Kidney epithelial cell (primary cell): ENCODE measurements around the gene LY6G5B. TPM values are rescaled to one million over a fixed set of nuclear protein-coding genes. Genes with fewer than 3 reads are reported as not detected.
"Not testable (repeated sequence)": the region's sequence is repeated elsewhere in the genome, so short reads cannot be mapped to it uniquely, and the experiment has no call there.

Experiments used
- DNase-seq: peaks from one replicate; pipeline ENCODE4 v3.0.0-alpha.2; 2010; ENCODE audit warnings: low read depth
- H3K27me3 ChIP-seq: 2 replicates; pipeline ENCODE4 v1.6.0; 2011; ENCODE audit warnings: low read length; ENCODE audit not compliant: control insufficient read depth, insufficient read depth
- H3K36me3 ChIP-seq: 2 replicates; pipeline ENCODE4 v1.5.1; 2011; ENCODE audit warnings: low read length; ENCODE audit not compliant: control insufficient read depth, insufficient read depth
- H3K4me3 ChIP-seq: 2 replicates; pipeline ENCODE4 v1.5.1; 2011; ENCODE audit warnings: low read depth, mild to moderate bottlenecking, control low read depth, low read length
- total RNA-seq: library from RNA; depleted of rRNA; stranded (reverse); fragments of >200 nt; gene quantifications from 2 replicates; pipeline ENCODE4 v1.2.3, GENCODE V29; 2015
- TF ChIP-seq, protein P1 (sequence below): IDR thresholded peaks from 2 replicates; pipeline ENCODE4 v1.5.1; 2011; ENCODE audit warnings: mild to moderate bottlenecking, moderate library complexity, low read length, control low read depth, inconsistent platforms; ENCODE audit not compliant: insufficient read depth, poor library complexity, severe bottlenecking

Gene LY6G5B
- total RNA-seq, 1 donor from 2014 or later: 2.8 TPM

DNA sequence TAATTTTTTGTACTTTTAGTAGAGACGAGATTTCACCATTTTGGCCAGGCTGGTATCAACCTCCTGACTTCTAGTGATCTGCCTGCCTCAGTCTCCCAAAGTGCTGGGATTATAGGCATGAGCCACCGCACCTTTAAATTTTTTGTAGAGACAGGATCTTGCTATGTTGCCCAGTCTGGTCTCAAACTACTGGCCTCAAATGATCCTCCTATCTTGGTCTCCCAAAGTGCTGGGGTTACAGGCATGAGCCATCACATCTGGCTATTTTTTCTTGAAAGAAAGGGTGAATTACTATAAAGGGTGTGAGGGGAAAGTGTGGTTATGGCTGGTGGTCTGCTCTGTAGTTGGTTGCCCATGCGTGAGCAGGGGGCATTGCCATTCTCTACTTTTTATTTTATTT, 38.4 kb downstream of the LY6G5B start:
- no peak for DNase-seq
- TF ChIP-seq, protein P1, sequence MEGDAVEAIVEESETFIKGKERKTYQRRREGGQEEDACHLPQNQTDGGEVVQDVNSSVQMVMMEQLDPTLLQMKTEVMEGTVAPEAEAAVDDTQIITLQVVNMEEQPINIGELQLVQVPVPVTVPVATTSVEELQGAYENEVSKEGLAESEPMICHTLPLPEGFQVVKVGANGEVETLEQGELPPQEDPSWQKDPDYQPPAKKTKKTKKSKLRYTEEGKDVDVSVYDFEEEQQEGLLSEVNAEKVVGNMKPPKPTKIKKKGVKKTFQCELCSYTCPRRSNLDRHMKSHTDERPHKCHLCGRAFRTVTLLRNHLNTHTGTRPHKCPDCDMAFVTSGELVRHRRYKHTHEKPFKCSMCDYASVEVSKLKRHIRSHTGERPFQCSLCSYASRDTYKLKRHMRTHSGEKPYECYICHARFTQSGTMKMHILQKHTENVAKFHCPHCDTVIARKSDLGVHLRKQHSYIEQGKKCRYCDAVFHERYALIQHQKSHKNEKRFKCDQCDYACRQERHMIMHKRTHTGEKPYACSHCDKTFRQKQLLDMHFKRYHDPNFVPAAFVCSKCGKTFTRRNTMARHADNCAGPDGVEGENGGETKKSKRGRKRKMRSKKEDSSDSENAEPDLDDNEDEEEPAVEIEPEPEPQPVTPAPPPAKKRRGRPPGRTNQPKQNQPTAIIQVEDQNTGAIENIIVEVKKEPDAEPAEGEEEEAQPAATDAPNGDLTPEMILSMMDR: no peak
- Histone ChIP-seq H3K36me3 (no peaks in the 10 kb centered on the region), H3K27me3 (peaks cover 3% of the 10 kb centered on the region), H3K4me3 (no peak overlapping the region)

DNA sequence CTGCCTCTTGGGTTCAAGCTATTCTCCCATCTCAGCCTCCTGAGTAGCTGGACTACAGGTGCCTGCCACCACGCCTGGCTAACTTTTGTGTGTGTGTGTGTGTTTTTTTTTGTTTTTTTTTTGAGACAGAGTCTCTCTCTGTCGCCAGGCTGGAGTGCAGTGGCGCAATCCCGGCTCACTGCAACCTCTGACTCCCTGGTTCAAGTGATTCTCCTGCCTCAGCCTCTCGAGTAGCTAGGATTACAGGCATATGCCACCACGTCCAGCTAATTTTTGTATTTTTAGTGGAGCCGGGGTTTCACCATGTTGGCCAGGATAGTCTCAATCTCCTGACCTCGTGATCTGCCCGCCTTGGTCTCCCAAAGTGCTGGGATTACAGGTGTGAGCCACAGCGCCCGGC, 39.4 kb downstream of the LY6G5B start:
- not testable (repeated sequence) for DNase-seq, H3K36me3 ChIP-seq, H3K4me3 ChIP-seq, H3K27me3 ChIP-seq

DNA sequence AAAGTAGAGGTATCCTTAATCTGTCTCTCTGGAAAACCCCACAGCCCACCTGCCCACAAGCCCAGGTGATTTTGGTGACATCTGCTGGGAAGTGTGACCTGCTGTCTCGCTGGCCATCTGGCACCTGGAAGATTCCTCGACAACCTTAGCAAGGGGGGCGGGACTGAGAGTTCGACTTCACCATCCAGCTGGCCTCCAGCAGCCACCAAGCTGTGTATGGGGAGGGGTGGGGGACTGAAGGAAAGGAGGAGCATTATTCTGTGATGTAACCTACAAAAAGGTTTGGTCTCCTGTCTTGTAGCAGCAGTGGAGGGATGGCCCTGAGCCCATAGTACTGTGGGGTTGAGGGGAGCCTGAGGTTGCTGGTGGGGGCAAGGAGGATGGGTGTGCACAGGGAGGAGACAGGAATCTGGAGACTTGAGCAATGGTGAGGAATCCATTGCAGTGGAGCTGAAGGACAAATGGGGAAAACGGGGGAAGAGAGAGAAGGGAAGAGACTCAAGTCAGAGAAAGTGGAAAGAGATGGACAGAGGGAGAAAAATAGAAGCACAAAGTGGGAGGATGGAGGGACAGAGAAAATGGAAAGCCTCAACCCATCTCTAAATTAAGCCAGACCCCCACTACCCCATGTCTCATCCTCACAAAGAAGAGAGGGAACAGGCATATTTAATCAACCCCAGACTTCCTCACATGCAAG, 40.9 kb downstream of the LY6G5B start:
- peaks cover 7% of the 10 kb centered on the region for H3K27me3 ChIP-seq
- no peak for DNase-seq
- TF ChIP-seq, protein P1: no peak
- H3K4me3 ChIP-seq: no peak overlapping the region
- no peaks in the 10 kb centered on the region for H3K36me3 ChIP-seq

DNA sequence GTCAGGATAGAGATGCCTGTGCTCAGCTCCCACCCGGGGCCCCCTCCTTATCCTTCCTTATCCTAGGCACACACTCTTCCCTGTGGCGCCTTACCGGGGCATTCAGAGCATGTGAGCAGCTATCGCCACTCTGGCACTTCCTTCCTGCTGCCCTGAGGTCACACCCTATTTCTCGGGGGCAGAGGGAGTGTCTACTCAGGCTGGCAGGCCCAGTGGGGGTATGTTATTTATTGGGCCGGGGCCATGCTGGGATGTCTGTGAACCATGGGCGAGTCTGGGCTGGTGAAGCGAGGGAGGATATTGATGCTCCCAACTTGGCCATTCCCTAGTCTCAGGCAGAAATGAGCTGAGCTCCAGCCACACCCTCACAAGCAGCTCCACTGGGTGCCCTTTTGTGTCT, 41.5 kb downstream of the LY6G5B start:
- Histone ChIP-seq H3K36me3 (no peaks in the 10 kb centered on the region), H3K4me3 (no peak overlapping the region), H3K27me3 (peaks cover 7% of the 10 kb centered on the region)
- TF ChIP-seq, protein P1: no peak
- no peak for DNase-seq

DNA sequence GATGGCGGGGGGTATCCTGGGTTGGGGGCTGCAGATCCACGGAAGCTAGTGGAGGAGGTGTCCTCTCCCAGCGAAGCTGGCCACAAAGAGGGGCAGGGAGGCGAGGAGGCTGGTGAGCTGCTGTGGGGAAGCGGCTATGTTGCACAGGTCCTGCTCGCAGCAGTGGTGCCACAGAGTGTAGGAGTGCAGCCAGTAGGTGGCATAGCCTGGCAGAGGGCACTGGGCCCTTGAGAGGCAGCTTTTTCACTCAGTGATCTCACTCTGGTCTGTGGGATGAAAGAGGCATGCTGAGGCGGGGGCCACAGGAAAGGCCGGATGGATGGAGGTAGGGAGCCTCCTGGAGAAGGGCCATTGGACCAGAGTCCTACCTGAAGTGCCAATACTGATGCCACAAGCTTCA, 42.5 kb downstream of the LY6G5B start:
- Histone ChIP-seq H3K36me3 (no peaks in the 10 kb centered on the region), H3K4me3 (no peak overlapping the region), H3K27me3 (peaks cover 7% of the 10 kb centered on the region)
- TF ChIP-seq, protein P1: peak; percentile 37
- DNase-seq: no peak

DNA sequence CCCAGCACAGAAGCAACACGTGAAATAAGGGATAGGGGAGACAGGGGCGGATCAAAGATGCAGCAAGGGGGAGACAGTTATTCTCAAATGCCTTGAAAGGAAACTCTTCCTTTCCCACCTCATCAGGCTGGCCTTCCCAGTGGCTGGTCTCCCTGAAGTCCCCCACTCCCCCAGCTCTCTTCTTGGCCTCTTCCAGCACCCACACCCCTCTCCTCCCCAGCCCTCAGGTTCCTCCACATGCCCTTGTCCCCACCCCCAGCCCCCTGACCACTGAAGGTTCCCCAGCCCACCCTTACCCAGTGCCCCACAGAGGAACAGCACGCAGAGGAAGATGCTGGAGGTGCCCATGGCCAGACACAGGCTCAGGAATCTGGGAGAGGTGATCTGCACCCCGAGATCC, 43.7 kb downstream of the LY6G5B start:
- Histone ChIP-seq H3K4me3 (no peak overlapping the region), H3K27me3 (peaks cover 7% of the 10 kb centered on the region), H3K36me3 (no peaks in the 10 kb centered on the region)
- DNase-seq: no peak
- TF ChIP-seq, protein P1: no peak
